OCI-LY7 (cell line): ENCODE measurements around the gene KCNN3.

Experiments used
- CTCF ChIP-seq: fragments of 200-600 bp; sonication (generic); conservative IDR thresholded peaks from 2 replicates; pipeline ENCODE4 v1.5.1; 2014; ENCODE audit warnings: mild to moderate bottlenecking, antibody characterized with exemption, low read length, moderate library complexity, mixed read lengths
- EZH2phosphoT487 ChIP-seq: fragments of 200-600 bp; sonication (generic); IDR thresholded peaks from 2 replicates; pipeline ENCODE4 v1.6.1; 2018; ENCODE audit warnings: low read depth, borderline replicate concordance, mild to moderate bottlenecking, mixed run types, antibody characterized with exemption, low read length, moderate library complexity, mixed read lengths

DNA sequence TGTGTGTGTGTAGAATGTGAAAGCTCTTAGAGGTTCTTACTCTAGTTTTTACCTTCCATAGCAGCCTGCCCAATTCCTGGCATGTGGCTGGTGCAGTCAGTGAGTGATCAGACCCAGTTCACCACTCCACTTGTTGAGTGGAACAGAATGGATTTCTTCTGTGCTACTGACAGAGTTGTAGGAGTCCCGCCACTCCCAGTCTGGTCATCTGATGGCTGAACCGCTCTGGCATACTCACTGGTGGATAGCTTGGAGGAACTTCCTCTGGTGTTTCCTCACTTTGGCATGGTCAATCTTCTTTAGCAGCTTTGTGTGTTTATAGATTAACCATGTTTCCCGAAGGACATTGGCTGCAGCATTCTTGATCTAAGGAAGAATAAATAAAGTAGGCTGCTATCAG, 155.4 kb downstream of the KCNN3 start:
- TF ChIP-seq CTCF (no peak), EZH2phosphoT487 (no peak)
